HG03378 (cell line): Measurements from ENCODE around the gene IL16.

Experiments used
- ATAC-seq: cut with Tn5 transposase; IDR thresholded peaks from one replicate; pipeline ENCODE4 v1.9.1; 2021; ENCODE audit warnings: mild to moderate bottlenecking, moderate library complexity; ENCODE audit not compliant: unreplicated experiment

IL16 gene

GRCh38 chr15:81254277-81254915, 57.7 kb downstream of the IL16 start:
- no peak for ATAC-seq

DNA sequence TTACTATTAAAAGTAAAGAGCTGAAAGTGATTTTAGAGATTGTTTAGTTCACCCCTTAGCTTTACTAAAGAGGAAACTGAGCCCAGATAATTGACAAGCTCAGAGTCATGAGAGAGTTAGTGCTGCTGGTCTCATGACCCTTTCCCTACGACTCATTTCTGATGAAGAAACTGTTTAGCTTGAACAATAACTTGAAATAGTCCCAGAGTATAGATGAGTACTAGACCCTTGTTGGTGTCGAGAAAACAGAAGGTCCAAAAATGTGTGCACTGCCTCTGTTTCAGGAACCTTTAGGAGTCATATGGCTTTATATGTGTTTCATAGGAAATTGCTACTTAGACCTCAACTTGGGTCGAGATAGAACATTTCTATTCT, 58.2 kb downstream of the IL16 start:
- ATAC-seq = no peak

DNA sequence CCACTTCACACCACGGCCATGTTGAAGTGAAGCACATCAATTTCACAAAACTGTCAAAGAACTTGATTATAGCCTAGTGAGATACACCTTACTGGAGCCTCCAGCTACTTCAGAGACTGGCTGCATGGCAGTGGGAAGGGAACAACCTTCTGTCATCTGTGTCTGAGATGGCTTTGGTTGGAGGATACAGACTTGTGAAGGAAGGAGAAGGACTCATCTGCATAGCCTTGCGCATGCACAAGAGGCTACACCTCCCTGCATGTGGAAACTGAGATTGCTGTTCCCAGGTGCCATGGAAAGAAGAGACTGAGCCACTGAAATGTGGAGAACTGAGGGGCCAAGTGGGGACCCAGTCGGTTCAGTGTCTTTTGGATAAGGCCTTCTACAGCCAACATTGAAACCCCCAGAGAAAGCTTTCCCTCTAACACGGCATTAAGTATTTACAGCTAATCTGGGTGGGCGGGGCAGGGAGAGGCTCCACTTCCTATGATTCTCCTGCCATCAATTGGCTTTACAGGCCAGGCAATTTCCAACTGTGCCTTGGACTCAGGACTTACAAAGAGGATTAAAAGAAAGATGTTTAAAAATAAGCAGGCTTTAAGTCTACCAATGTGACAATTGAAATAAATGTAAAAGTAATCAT, 58.8 kb downstream of the IL16 start:
- ATAC-seq = no peak

DNA sequence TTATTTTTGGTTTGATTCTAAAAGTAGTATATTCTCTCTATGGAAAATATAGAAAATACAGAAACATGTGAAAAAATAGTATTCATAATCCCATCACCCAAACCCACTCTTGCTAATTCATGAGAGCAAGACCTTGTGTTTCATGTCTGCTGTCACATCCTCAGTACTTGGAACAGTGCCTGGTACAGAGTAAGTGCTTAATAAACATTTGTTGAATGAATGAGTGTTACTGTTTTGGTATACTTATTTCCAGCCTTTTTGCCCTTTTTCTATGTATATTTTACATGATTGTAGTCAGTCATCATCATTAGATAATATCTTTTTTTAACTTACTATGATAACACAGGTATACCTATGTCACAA, 59.3 kb downstream of the IL16 start:
- ATAC-seq = no peak

- no peak for ATAC-seq
These were observed 60.2 kb downstream of the IL16 start for GRCh38 chr15:81256916-81257315.

- no peak for ATAC-seq
These were observed 60.8 kb downstream of the IL16 start for GRCh38 chr15:81257435-81257834.

DNA sequence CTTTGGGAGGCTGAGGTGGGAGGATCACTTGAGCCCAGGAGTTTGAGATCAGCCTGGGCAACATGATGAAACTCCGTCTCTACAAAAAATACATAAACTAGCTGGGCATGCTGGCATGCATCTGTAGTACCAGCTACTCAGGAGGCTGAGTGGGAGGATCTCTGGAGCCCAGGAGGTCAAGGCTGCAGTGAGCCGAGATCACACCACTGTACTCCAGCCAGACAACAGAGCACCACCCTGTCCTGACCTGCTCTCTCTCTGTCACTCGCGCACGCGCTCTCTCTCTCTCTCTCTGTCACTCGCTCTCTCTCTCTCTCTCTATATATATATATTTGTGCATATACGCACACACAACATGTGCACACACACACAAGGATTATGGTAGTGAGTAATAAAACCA, 61.8 kb downstream of the IL16 start:
- no peak for ATAC-seq

- no peak for ATAC-seq
These were observed 63.1 kb downstream of the IL16 start for GRCh38 chr15:81259760-81260298.

DNA sequence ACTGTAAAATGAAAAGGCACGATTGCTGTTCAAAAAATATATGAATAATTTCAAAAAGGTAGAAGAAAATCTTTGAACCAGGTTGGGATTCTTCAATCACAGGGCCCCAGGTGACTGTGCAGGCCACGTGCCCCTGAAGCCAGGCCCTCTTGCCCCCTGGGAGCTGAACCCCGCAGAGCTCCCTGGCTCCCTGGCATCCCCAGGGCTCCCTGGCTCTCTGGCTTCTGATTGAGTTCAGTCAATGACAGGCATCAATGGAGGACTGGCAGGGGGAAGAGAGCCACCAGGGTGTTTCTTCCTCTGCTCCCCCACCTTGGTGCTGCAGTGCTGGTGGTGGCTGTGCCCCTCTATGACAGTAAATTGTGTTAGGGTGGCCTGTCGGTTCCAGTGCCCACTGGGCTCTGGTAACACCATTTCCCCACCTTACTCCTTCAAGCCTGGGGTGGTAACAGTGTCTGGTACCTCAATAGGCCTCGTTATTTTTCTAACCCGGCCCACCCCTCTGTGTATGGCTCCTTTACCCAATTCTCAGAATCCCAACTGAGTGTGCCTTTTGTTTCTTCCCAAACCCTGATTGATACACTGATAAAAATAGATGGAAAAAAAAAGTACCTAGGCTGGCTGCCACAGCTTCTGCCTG, 64.6 kb downstream of the IL16 start:
- no peak for ATAC-seq

DNA sequence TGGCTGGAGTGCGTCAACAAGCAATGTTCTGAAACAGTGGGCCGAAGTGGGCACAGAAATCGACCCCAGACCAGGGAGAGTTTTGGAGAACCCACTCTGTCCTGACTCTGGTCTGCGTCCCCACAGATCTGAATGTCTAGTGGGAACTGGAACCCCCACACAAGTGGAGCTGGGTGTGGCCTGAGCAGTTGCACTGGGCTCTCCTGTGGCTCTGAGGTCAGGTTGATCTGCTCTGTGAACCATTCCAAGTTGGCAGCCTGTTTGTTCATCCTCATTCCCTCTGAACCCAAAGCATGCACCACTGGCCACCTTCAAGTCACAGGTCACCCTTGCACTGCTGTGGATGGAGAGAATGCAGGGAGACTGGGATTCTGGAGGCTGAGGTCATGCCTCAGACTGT, 66.8 kb downstream of the IL16 start:
- ATAC-seq = no peak

- no peak for ATAC-seq
These were observed 67.6 kb downstream of the IL16 start for GRCh38 chr15:81264072-81264857.

GRCh38 chr15:81265256-81265943, 68.7 kb downstream of the IL16 start:
- ATAC-seq = no peak

- peak; percentile 85 for ATAC-seq
These were observed 69.5 kb downstream of the IL16 start for GRCh38 chr15:81265944-81266775.

GRCh38 chr15:81268340-81268739, 71.7 kb downstream of the IL16 start:
- no peak for ATAC-seq

- ATAC-seq = no peak
These were observed 72.4 kb downstream of the IL16 start for GRCh38 chr15:81268881-81269601.

GRCh38 chr15:81270188-81270587, 73.5 kb downstream of the IL16 start:
- no peak for ATAC-seq

GRCh38 chr15:81270781-81271491, 74.3 kb downstream of the IL16 start:
- ATAC-seq = no peak

DNA sequence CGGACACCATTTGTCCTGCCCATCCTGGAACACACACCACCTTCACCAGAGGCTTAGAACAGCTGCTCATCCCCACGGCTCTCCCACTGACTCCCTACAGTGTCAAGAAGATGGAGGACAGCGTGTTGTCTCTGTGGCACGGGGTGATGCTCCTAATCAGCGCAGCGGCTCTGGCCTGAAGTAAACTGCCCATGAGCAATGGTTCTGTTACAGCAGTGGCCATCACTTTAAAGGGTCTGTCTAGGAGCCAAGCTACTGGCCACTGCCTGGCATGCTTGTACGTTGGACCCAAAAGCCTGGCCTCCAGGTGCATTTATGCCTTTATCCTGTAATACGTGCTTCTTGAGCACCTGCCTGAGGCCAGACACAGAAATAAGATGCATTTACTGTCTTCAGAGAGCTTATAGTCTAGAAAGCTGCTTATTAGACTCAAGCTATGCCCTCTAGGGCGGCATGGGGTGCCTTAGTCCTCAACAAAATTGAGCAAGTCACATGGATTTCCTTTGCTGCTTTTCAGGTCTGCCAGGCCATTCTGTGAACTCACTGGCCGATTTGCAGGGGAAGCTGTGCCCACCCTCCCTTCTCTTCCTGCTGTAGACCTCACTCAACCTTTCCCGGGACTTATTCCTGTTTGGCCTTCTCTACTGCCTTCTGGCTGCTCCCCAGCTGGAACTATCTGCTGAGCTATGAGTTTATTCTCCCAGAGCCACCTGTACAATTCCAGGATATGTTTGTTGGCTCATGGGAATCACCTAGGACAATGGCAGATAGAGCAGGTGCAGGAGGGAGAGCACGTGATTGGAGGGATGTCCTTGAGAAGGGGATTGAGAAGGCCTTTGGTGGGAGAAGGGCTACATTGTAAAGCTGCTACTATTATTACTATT, 75.3 kb downstream of the IL16 start:
- ATAC-seq = no peak
